GM18526 (cell line): ENCODE measurements around the gene IL1R2.

Source experiments
- POLR2A ChIP-seq: IDR thresholded peaks from 3 replicates; pipeline ENCODE4 v1.6.1; 2011; ENCODE audit not compliant: insufficient read length; ENCODE audit errors: extremely low read depth

The IL1R2 gene

DNA sequence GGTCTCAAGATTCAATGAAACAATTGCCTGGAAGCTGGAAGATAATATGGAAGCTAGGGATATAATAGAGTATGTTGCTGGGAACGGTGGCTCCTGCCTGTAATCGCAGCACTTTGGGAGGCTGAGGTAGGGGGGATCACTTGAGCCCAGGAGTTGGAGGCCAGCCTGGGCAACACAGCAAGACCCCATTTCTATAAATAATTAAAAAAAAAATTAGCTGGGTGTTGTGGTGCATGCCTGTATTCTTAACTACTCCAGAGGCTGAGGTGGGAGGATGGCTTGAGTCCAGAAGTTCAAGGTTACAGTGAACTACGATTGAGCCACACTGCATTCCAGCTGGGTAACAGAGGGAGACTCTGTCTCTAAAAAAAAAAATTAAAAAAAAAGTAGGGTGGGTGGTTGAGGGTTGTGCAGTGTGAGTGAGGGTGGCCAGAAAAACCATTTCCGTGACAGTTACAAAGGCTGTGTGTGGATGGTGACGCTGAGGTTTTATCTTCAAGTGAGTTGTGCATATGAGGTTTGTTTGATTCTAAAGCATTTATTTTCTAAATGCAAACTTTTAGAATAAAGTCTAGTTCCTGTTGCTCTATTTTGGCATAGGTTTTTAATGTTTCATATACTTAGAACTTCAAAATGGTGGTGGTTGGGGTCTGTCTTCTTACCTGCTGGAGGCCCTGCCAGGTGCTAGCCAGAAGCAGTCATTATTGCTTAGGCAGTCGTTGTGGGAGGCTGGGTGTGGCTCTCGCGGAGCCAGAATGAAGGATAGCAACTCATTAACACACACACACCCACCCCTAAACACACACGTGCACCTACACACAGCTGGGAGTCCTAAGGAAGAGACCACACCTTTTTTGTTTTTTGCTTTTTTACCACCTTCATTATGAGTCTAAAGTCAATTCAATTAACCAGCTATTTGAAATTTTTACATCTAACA is 4.7 kb upstream of the IL1R2 start:
- no peak for TF ChIP-seq POLR2A

DNA sequence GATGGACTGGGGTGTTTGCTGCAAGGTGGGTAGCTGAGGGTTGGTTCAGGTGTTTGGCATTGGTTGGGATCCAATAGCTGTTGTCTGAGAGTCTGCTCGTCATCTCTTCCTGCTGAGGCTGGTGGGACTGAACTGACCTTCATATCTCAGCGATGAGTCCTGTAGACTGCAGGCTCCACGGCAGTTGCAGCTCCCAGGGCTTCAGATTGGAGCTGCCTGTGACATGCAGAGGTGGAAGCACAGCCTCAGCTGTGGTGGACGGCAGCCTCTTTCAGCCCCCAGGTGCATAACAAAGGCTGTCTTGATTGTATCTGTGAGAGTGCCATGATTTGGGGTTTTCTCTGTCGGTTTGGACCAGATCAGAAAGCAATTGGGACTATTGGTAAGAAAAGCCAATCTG is 3.9 kb upstream of the IL1R2 start:
- TF ChIP-seq POLR2A = no peak

- no peak for TF ChIP-seq POLR2A
Observed at GRCh38 chr2:101988541-101988940, 3.2 kb upstream of the IL1R2 start.

DNA sequence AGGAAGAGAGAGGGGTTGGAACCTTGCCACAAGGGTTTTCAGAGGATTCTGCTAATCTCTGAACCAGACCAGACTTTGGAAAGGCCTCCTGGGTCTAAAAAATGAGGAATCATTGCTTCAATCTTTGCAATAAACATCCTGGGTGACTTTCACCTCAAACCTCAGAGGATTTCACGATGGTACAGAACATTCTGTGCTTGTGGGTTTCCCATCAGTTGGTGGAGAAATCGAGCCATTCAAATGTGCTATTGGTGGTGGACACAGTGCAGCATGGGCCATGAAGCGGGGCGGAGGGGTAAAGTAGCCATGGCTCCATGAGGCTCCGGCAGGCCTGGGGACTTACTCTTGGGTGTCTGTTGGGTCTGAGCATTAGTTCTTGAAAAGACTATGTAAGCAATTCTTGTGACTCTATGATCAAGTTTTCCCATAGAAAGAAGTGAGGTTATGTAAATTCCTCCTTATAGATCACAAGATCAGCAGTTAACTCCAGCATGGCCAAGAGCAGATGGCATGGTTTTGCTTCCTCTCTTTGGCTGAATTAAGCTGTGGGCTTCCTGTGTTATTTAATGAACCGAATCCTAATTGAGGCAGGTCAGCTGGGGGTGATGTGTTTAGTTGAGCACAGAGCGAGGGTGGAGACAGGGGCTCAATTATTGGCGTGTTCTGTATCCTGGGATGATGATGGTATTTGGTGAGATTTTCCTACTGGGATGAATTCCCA is 1.9 kb upstream of the IL1R2 start:
- TF ChIP-seq POLR2A = no peak

DNA sequence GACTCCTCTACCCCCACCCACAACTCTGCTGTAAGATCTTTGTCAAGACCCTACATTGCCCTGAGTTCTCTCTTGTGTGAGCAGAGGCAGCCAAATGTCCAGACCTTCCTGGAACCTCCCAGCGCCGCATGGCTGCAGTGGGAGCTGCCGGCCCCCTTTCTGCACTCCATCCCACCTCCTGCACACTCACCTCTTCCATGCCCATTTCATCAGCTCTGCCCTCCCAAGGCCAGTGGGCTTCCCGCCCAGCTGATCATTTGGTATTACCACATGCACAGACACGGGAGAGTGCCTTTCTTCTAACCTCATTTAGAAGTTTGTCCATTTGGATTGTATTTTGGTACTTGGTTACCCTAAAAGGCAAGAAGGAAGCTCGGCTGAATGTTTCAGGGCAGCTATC is 2.0 kb downstream of the IL1R2 start:
- no peak for TF ChIP-seq POLR2A

- no peak for TF ChIP-seq POLR2A
Observed at GRCh38 chr2:101995019-101995418, 3.3 kb downstream of the IL1R2 start.

- TF ChIP-seq POLR2A = no peak
Observed at GRCh38 chr2:101995804-101996203, 4.0 kb downstream of the IL1R2 start.

- TF ChIP-seq POLR2A = no peak
Observed at GRCh38 chr2:101998556-101998895, 6.8 kb downstream of the IL1R2 start.

DNA sequence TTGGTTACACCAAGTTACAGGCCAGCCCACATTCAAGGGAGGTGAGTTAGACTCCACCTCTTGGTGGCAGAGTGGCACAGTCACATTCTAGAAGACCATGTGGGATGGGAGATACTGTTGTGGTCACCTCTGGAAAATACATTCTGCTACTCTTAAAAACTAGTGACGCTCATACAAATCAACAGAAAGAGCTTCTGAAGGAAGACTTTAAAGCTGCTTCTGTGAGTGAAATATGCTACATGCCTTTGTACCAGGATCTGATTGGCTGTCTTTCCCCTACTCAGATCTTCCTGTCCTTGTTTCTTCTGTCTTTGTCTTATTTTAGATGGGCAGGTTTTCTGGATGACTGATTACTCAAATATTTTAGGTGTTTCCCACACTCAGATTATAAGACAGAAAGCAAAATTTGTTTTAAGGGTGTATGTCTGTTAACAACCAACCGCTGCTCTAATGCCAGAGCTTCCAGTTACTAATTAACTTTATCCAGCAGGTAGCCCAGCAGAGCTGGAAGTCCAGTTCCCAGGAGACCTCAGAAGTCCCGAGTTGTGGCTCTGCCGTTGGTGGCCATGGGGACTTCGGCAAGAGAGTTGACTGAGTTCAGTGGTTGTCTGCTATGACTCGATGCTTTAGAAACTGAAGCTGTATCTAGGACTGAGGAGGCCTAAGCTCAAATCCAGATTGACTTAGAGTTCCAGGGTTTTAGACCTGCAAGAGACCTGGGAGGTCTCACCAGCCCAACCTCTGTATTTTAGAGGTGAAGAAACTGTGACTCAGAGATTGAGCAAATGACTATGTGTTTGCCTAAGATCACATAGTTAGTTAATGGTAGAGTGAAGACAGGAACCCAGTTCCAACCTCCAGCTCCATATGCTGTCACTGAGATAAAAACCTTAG is 7.4 kb downstream of the IL1R2 start:
- TF ChIP-seq POLR2A = no peak

- no peak for TF ChIP-seq POLR2A
Observed at GRCh38 chr2:102000012-102000411, 8.3 kb downstream of the IL1R2 start.

- no peak for TF ChIP-seq POLR2A
Observed at GRCh38 chr2:102000813-102001766, 9.3 kb downstream of the IL1R2 start.

- no peak for TF ChIP-seq POLR2A
Observed at GRCh38 chr2:102001767-102002142, 10.0 kb downstream of the IL1R2 start.

DNA sequence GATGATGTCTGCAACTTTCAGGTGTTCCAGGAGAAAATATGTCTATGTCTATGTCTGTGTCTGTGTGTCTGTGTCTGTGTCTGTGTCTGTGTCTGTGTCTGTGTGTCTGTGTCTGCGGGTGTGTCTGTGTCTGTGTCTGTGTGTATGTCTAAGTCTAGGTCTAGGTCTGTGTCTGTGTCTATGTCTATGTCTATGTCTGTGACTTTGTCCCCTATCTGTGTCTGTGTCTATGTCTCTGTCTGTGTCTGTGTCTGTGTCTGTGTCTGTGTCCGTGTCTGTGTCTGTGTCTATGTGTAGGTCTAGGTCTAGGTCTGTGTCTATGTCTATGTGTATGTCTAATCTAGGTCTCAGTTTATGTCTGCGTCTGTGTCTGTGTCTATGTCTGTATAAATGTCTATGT is 10.5 kb downstream of the IL1R2 start:
- TF ChIP-seq POLR2A = no peak

DNA sequence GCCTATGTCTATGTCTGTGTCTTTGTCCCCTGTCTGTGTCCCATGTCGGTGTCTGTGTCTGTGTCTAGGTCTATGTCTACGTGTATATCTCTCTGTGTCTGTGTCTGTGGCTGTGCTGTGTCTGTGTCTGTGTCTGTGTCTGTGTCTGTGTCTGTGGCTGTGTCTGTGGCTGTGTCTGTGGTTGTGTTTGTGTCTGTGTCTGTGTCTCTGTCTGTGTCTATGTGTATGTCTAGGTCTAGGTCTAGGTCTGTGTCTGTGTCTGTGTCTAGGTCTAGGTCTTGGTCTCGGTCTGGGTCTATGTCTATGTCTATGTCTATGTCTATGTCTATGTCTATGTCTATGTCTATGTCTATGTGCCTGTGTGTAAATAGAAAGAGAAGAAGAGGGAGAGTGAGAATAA is 11.9 kb downstream of the IL1R2 start:
- no peak for TF ChIP-seq POLR2A
